ENCODE measurements around the gene TYW5.

The TYW5 gene

GRCh38 chr2:199973703-199974102, 18.4 kb upstream of the TYW5 start:
- DNase-seq = peak; percentile 41

GRCh38 chr2:199972088-199972626, 16.9 kb upstream of the TYW5 start:
- DNase-seq = no peak

GRCh38 chr2:199968126-199968525, 12.8 kb upstream of the TYW5 start:
- DNase-seq = no peak

- no peak for DNase-seq
Measured at GRCh38 chr2:199966976-199967375, 11.7 kb upstream of the TYW5 start.

GRCh38 chr2:199966405-199966804, 11.1 kb upstream of the TYW5 start:
- DNase-seq = no peak

GRCh38 chr2:199962203-199962602, 6.9 kb upstream of the TYW5 start:
- no peak for DNase-seq

- DNase-seq = no peak
Measured at GRCh38 chr2:199958014-199958413, 2.7 kb upstream of the TYW5 start.

- DNase-seq = no peak
Measured at GRCh38 chr2:199956062-199956380, 730 bp upstream of the TYW5 start.

GRCh38 chr2:199955007-199955338, 318 bp downstream of the TYW5 start:
- DNase-seq = no peak

- no peak for DNase-seq
Measured at GRCh38 chr2:199951023-199951422, 4.3 kb downstream of the TYW5 start.

GRCh38 chr2:199950396-199950795, 4.9 kb downstream of the TYW5 start:
- DNase-seq = no peak

GRCh38 chr2:199946836-199947235, 8.5 kb downstream of the TYW5 start:
- no peak for DNase-seq

- no peak for DNase-seq
Measured at GRCh38 chr2:199946196-199946595, 9.1 kb downstream of the TYW5 start.

- DNase-seq = no peak
Measured at GRCh38 chr2:199943373-199943772, 11.9 kb downstream of the TYW5 start.

- peak; percentile 25 for DNase-seq
Measured at GRCh38 chr2:199940373-199940772, 14.9 kb downstream of the TYW5 start.

GRCh38 chr2:199936554-199936953, 18.7 kb downstream of the TYW5 start:
- no peak for DNase-seq

GRCh38 chr2:199933466-199933865, 21.8 kb downstream of the TYW5 start:
- DNase-seq = no peak

- peak; percentile 31 for DNase-seq
Measured at GRCh38 chr2:199932312-199932855, 22.9 kb downstream of the TYW5 start.

GRCh38 chr2:199929262-199929661, 26.0 kb downstream of the TYW5 start:
- DNase-seq = no peak

GRCh38 chr2:199928626-199929025, 26.7 kb downstream of the TYW5 start:
- DNase-seq = no peak

- DNase-seq = no peak
Measured at GRCh38 chr2:199928226-199928625, 27.1 kb downstream of the TYW5 start.

GRCh38 chr2:199926806-199927205, 28.5 kb downstream of the TYW5 start:
- DNase-seq = no peak

GRCh38 chr2:199923924-199924323, 31.4 kb downstream of the TYW5 start:
- DNase-seq = no peak

GRCh38 chr2:199922856-199923255, 32.4 kb downstream of the TYW5 start:
- peak; percentile 40 for DNase-seq

GRCh38 chr2:199916980-199917379, 38.3 kb downstream of the TYW5 start:
- no peak for DNase-seq
